Stimulated activated CD4-positive, alpha-beta T cell treated with anti-CD3 and anti-CD28 coated beads, TNF-alpha, amount 100 ng/mL, for 48 hours (primary cell): ENCODE data around the gene ZFYVE28.
"Not testable (repeated sequence)": the region's sequence is repeated elsewhere in the genome, so short reads cannot be mapped to it uniquely, and the experiment has no call there.

Experiments used
- DNase-seq, 3 donors: peaks; one replicate each; pipeline ENCODE4 v3.0.0-alpha.2; 2020; ENCODE audit warnings: low read depth in 3 of 3

The ZFYVE28 gene

DNA sequence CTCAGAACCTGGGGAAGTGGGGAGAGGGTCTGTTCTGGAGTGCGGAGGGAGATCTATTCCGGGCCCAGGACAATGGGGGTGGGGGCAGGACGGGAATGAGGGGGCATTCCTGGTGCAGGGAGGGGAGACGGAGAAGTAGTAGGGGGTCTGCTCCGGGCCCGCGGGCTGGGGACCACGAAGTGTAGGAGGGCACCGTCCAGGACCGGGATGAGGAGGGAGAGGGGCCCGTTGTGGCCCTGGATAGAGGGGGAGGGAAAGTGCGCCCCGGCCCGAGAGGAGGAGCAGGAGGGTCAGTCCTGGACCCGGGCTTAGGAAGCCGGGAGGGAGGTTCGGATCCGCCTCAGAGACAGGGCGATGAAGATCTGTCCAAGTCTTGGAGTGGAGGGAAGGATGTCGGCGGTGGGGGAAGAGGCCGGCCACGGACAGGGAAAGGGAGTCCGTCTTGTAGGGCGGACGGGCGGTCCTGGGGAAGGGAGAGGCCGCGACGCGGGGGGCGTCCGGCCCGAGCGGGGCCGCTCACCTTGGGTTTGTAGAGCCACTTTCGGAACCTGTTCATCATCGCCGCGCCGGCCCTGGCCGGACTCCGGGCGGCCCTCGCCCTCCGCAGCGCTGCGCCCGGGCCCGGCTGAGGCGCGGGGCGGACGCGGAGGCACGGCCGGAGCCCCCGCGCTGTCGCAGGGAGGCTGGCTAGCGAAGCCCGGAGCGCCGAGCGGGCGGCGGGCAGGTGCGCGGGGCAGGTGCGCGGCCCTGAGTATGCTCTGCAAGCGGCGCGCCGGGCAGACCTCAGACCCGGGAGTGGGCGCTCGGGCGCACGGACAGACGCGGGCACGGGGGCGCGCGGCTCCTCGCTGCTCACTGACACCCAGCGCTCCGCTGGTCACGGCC is at the start of gene ZFYVE28:
TSS of gene ZFYVE28 (minus strand) at position 881 of the 885 bp plus-strand sequence. CDS start at position 559, 322 bp downstream.
- no peak for DNase-seq

GRCh38 chr4:2465544-2465943 is 47.1 kb upstream of the ZFYVE28 start:
- DNase-seq = not testable (repeated sequence)

- DNase-seq = no peak
Observed at GRCh38 chr4:2465032-2465431, 46.6 kb upstream of the ZFYVE28 start.

DNA sequence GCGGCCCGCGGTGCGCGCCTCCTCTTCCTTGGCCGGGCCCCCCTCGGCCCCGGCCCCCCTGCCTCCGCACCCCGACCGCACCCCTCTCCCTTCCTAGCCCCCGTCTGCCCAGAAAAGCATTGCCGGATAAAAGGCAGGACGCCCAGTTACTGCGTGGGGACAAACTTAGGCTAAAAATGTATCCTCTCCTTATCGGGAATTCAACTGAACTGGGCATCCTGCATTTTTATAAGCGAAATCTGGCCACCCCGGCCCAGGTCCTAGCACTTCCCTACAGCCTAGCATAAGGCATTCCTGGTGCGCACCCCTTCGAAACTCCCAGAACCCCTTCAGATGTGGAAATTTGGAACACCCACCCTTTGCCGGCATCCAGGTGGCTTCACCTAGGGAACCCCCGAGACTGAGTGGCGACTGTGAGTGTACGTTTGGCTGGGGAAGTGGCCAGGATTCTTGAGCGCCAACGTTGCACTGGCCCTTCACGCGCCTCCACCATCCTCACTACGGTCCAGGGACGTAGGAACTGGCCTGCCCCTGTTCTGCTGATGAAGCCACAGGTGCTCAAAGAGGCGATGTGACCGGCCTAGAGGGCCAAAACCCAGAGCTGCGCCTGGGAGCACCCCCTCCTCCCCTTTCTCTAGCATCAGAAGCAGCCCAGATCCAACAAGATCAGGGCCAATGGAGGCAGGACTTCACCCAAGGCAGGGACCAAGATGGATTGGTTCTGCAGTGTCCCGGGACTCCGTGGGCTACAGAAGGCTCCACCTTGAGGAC is 44.7 kb upstream of the ZFYVE28 start:
- no peak for DNase-seq

DNA sequence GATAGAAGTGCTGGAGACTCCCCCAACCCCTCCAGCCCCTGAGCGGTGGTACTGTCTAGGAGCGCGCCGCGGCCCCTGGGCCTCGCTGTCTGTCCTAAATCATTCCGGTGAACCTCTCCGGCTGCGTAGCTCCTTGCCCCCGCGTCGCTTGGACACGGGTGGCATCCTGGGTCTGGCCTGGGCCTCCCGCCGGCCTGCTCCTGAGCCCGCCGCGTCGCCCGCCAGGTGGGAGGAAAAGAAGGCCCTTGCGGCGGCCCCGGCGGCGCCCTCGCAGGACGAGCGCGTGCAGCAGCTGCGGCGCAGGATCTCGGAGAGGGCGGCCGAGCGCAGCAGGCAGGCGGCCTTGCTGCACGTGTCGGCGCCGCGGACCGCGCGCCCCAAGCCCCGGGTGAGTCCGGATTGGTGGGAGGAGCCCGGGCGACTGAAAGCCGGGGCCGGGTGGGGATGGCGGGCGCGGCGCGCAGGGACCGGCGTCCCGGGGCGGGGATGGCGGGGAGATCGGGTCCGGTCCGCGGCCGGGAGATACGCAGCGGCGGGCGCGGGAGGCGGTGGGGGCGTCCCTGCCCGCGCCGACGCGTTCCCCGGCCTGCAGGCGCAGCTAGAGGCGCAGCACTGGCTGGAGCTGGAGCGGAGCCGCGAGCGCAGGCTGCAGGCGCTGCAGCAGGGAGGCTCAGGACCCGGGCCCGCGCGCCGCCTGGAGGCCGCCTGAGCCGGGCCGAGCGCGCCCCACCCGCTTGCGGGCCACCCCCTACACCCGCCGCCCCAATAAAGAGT is 44.0 kb upstream of the ZFYVE28 start:
- peak in 2 of 3 donors; percentile 21 to 58 for DNase-seq

- DNase-seq = no peak
Observed at GRCh38 chr4:2461246-2461960, 43.0 kb upstream of the ZFYVE28 start.

- no peak for DNase-seq
Observed at GRCh38 chr4:2459589-2460349, 41.3 kb upstream of the ZFYVE28 start.

DNA sequence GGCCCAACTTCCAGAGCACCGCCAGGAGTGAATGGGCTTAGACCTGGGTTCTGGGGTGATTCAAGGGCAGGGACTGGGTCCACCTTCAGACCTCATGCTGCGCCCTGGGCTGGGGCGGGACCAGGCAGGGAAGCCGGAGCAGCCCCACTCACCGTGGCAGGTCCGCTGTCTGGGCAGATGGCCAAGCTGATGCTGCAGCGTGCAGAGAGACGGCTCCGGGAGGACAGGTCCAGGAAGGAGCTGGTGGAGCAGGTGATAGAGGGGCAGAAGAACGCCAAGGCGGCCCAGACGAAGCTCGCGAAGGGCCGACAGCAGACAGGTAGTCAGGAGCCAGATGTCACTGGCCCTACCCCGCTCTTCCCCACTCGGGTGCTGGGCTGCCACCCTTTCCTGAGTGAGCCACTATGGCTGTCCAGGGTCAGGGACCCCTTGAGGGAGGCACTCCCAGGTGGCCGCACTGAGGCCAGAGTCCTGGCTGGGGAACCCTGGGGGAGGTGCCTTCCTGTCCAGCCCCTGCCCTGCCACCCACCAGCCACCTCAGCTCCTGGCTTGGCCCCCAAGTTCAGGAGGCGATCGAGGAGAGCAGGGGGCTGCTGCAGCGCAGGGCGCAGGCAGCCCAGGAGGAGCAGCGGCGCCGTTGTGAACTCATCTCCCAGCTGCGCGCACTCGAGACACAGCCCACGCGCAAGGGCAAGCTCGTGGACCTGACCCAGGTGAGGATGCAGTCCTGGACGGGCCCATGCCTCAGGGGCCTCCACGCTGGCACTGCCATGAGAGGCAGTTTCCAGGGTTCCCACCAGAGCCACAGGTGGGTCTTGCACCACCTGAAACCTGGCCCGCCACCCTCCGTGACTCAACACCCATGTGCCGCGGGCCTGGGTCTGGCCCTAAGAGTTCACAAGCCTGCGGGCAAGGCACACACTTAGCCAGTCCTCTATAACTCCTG is 40.4 kb upstream of the ZFYVE28 start:
- no peak for DNase-seq

- DNase-seq = no peak
Observed at GRCh38 chr4:2457481-2458295, 39.2 kb upstream of the ZFYVE28 start.

DNA sequence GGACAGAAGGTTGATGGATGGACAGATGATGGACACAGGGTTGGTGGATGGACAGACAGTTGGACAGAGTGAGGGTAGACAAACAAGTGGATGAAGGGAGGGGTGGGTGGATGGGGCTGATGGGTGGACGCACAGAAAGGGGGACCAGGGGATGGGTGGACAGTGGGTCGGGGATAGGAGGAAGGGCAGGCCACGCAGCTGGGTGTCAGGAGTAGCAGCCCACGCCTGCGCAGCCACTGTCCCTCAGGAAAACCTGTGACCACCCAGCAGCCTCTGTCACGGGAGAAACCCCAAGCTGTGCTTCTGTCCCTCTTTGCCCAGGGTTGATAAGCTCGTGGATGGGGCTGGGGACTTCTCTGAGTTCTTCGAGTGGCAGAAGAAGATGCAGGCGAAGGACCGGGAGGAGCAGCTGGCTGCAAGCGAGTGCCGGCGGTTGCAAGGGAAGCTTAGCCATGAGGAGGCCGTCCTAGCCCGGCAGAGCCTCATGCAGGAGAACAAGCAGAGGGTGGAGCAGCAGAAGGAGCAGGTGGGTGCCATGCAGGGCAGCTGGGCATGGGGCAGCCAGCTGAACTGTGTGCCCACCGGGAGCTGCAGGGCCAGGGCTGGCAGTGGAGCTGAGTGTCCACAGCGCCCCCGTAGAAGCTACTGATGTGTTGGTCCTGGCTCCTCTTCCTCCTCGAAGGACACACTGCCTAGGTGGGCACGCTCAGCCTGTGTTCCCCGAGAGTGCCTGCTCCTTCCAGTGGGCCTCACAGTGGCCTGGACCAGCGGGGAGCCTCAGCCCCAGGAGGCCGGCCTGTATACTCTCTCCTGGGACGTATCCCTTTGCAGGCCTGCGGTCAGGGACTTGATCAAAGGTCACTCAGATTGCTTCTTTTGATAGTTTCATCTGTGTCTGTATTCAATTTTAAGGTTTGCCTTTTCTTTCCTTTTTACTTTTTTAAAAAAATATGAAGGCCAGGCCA is 33.7 kb upstream of the ZFYVE28 start:
- DNase-seq = no peak

GRCh38 chr4:2451036-2451520 is 32.6 kb upstream of the ZFYVE28 start:
- no peak for DNase-seq

GRCh38 chr4:2450394-2451035 is 32.1 kb upstream of the ZFYVE28 start:
- no peak for DNase-seq

GRCh38 chr4:2449511-2450392 is 31.3 kb upstream of the ZFYVE28 start:
- no peak for DNase-seq

GRCh38 chr4:2449051-2449450 is 30.6 kb upstream of the ZFYVE28 start:
- DNase-seq = no peak

DNA sequence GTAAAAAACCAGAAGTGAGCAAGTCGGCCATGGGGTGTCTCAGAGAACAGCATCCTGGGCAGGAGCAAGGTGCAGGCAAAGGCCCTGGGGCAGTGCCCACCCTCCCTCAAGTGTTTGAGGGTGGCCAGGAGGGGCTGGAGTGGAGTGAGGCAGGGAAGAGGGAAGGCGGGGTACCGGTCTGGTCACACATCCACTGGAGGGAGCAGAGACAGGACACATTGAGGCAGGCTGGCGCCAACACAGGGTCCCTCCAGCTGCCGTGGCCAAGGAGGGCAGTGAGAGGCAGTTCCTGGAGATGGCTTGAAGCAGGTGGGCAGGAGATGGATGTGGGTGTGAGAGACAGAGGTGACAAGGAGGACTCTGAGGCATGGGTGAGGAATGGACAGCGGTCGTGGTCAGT is 30.1 kb upstream of the ZFYVE28 start:
- no peak for DNase-seq
